GM15510 (cell line): ENCODE measurements around the gene ERG28.

Experiments used
- POLR2A ChIP-seq: IDR thresholded peaks from 3 replicates; pipeline ENCODE4 v1.6.1; 2011; ENCODE audit warnings: borderline replicate concordance; ENCODE audit not compliant: insufficient read length; ENCODE audit errors: extremely low read depth

ERG28 gene

DNA sequence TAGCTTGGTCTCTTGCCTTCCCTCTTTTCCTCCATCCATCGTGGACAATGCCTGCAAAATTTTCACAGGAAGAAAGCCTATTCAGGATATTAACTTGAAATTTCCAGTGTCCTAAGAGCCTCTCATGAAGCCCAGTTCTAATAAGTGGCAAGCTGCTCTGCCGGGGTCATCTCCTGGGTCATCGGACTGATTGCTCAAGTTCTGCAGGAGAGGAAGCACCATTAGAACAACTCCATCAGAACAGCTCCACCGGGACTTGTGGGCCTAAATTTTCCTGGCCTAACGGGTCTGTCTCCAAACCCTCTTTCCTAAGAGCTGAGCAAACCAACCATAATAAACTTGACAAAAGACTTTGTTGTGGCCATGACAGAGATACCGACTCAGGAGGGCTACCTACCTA lies 13.9 kb downstream of the ERG28 start:
- no peak for TF ChIP-seq POLR2A

DNA sequence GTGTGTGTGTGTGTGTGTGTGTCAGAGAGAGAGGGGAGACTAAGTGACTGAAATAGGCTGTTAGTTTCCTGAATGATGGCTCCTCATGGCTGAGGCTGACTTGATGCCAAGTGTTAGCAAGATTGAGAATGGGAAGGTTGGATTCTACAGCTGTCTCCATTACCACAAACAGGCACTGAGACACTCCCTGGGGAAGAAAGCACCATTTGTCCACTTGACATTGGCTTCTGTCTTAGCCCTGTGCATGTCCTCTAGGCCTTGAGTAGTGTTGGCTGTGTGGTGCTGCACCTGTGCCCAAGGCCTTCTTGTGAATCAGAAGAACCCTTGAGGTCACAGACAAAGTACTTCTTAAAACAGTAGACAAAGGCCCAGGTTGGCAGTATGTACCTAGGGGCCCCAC lies 15.6 kb downstream of the ERG28 start:
- no peak for TF ChIP-seq POLR2A

DNA sequence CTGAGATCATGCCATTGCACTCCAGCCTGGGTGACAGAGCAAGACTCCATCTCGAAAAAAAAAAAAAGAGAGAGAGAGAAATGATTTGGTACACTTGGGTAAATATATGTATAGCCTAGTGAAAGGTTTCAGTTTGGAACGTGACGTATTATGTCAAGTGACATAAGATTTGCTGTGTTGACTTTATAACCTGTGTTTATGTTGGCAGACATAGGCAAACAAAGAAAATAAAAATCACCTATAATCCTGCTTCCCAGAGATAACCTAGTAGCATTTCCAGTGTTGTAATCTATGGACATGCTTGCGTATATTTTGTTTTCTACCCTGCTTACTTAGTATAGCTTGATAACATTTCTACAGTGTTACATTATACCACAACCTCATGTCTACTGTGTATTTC lies 16.7 kb downstream of the ERG28 start:
- TF ChIP-seq POLR2A = no peak

DNA sequence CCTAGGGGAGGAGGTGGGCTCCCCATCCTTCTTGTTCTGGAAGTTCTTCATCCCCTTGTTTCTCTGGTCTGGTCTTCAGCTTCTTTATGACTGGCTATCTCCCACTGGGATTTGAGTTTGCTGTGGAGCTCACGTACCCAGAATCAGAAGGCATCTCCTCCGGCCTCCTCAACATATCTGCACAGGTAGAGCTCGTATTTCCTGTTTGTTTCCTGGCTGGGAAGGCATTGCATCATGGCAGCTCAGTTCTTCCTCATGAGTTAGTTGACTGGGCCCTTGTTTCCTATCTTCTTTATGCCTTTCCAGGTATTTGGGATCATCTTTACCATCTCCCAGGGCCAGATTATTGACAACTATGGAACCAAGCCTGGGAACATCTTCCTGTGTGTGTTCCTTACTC lies 19.8 kb downstream of the ERG28 start:
- TF ChIP-seq POLR2A = no peak

DNA sequence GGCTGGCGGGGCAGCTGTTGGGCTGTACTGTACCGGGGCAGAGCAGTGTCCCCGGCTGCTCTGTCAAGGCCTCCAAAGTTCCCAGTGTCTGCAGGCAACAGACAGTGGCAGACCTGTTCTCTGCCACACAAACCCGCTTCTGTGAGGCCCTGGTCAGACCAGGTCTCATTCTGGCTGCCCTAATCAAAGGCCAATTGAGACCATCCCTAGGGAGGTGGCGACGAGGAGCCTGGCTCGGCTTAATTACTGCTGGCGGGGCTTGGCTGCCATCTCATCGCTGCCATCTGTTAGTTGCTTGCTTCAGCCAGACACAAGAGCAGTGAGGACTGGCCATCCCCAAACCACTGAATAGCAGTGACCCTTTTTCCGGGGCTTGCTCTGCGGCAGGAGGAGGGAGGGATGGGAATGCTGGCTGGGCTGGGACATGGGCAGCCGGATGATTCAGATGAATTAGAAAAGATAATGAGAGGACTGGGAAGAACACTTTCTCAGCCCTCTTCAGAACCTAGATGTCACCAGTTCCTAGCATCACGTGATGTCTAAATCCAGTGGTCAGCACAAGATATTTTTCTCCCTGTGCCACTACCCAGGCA lies 24.5 kb downstream of the ERG28 start:
- no peak for TF ChIP-seq POLR2A

DNA sequence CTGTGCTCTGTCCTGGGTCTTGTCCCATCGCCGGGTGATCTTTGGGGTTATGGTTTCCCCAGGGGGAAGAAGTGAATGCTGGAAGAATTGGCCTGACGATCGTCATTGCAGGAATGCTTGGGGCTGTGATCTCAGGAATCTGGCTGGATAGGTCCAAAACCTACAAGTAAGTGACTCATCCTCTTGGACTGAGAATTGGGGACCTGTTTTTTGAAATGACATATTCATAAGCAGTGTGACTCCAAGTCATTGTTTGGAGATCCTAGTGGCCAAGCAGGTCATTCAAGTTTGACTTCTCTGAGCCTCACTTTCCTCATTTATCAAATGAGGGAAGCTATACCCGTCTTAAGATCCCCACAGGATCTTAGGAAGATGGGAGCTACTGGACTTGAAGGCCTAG lies 25.8 kb downstream of the ERG28 start:
- no peak for TF ChIP-seq POLR2A

DNA sequence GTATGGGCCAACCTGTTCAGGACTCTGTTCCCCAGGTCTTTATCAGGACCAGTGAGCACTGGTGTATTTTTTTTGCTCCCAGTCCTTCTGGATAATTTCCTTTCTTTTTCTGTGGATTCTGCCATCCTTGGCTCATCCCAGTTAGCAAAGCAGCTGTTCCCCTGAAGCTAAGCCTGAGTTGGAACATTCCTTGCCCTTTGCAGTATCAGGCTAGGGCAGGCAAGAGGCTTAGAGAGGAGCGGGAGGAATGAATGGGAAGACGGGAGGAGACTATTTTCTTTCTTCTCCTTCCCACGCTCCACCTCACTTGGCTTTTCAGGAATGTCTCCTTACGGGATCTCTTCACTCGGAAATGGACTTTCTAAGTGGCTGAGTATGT lies 29.2 kb downstream of the ERG28 start:
- TF ChIP-seq POLR2A = no peak

DNA sequence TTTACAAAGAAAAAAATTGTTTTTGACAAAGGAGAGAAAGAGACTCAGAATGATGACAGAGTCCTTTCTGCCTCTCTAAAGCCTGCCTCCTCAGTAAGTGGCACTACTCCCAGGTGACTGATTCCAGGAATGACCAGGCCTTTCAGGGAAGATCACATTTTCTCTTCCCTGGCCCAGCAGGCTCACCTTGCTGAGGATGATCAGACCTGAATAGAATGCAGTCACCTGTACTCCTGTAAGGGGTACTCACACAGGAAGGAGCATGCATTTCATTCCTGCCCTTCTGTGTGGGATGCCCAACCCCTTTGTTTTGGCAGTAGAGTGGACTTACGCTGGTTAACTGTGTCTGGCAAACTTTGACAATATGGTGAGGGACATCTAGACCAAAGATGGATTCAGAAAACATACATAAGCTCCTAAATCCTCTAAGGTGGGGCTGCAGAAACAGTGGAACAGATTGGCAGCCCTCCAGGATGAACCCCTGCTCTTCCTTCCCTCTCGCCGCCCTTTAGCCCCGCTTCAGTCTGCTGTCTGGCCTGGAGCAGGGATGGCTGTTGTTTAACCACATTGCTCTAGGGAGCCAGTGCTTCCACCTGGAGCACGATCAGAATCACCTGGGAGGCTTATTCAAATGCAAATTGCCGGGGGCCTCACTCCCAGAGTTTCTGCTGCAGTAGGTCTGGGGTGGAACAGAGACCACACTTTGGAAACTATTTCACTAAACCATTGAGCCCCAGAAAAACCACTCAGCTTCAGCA lies 29.8 kb downstream of the ERG28 start:
- TF ChIP-seq POLR2A = no peak

DNA sequence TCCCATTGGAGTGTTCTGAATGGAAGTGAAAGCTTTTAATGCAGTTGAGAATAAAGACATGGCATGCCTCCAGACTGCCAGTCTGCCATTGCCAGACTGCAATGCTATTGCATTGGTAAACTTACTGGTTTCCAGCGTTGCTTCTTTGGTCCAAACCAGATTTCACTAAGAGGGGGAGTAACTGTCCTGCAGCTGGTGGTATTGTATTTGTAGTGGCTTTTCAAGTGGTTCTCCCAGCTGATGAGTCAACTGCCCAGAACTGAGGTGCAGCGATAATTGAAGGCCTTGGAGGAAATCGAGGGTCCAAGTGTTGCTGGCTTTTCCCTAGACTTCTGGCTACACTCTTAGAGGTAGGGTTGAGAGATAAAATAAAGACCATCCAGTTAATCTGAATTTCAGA lies 31.9 kb downstream of the ERG28 start:
- TF ChIP-seq POLR2A = no peak

DNA sequence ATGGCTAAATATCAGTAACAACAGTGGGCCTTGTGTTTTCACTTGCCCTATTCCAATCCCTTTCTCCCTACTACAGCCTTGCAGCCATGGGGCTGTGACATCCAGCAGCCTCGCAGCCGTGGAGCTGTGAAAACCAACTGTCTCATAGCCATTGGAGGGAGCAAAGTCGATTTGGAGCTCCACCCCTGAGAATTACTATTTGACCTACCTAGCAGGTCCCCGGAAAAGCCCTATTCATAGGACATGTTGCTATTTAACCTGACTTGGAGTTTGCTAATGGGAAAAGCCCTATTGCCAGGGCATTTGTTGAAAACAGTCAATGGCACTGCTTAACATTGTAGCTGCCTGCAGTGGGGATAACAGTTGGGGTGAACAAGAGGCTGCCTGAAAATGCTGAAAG lies 33.3 kb downstream of the ERG28 start:
- TF ChIP-seq POLR2A = no peak

DNA sequence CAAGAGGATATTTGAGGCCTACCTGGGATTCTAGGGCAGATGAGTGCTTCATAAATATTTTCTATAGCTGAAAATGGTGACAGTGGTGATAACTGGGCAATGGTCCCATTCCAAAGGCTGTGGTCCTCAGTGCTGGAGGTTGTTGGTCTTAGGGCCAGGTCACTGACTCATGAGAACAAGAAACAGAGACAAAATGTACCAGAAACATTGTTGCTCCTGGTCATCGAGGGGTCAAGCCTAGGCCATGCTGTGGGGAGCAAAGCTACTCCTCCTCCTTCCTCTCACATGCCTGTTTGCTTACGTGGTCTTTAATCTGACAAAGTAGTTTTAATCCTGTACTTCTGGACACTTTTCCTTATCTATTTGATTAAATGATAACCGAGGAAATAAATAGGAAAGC lies 33.8 kb downstream of the ERG28 start:
- no peak for TF ChIP-seq POLR2A

DNA sequence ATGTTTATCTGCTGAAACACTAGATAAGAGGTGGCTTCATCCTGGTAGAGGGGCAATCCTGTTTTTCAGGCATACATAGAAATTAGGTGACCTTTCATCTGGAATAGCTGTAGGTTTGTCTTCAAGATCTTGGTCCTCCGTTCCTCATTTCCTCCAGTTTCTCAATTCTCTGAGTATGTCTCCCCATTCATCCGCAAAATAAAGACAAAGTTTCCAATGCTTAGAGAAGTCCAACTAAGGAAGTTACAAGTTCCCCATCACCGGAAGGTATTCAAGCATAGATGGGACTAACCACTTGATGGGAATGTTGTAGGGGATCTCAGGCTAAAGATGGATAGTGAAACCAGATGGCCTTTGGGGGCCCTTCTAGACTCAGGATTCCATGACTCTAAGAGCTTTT lies 34.3 kb downstream of the ERG28 start:
- no peak for TF ChIP-seq POLR2A

DNA sequence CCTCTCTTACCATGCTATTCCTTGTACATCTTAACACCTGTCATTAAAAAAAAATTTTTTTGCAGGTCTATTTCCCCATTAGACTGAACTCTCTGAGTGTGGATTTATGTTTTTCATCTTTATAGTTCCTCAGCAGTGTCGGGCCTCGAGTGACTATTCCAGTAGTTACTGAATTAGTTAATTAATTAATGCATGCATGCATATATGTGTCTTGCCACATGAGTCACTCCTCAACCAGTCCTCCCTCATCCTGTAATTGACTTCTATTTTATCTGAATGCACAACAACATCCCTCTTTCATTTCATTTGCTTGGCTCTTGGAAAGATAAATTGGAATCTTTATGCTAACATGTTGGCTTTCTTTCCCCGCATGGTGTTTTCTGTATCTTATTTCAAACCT lies 35.6 kb downstream of the ERG28 start:
- TF ChIP-seq POLR2A = no peak

DNA sequence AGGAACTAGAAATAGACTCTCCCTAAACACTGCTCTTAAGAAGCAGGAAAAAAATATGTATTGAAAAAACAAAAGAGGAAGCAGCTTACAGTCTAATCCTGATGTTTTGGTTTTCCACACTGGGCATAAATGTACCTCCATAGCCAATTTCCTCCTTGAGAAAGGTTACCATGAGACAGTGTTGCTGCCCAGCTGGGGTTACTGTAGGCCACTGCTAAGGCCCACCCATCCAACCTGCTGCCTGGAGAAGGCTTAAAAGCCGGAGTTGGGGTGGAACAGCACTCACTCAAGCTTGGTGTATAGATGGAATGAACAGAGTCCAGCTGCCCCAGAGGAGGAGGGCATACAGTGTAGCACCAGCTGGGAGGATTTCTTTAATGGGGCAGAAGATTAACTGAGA lies 41.1 kb downstream of the ERG28 start:
- TF ChIP-seq POLR2A = no peak

DNA sequence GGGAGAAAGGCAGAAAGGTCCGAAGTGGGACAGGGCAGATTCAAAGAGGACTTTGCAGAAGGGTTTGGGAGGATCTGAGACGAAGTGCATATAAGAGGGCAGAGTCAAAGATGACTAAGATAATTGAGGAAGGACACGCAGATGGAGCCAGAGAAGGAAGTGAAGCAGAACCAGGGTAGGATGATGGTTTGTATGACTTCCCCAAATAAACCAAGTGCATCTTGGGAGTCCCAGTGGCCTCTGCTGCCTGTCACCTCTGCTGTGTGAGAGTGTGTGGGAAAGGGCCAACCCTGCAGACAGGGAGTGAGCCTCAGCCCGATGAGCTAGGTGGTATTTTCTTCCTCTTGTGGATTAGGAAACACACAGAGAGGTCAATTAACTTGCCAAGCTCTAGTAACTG lies 45.5 kb downstream of the ERG28 start:
- TF ChIP-seq POLR2A = no peak

DNA sequence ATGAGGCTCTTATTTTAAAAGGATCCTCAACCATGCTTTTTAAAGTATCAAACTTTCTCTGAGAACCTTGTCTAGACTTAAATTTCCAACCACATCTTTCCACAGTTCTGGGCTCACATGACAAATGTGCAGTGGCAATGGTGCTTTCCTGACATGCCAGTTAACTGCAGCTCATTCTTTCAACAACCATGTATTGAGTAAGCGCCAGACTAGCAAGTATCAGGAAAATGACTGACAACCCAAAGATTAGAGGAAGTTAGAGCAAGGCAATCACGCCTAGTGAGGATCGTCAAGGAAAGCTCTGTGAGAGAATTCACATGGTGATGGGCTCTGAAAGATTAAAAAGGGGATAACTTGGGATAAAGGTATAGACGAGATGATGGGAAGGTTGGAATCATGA lies 46.5 kb downstream of the ERG28 start:
- no peak for TF ChIP-seq POLR2A

DNA sequence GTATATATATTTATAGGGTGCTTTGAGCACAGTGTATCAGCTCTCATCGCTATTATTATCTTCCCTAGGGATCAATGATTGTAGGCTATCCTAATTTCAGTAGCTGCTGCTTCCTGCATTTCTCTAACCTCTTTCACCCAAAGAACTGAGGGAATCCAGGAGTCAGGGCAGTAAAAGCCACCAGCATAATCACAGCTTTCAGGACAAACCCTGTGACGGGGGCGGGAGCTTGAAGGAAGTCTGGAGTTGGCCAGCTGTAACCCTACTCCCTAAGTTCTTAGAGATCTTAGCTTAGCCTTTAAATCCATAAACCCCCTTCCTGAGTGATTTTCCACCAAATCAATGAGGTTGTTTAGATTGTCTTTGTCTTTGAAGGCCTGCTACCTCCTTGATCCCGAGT lies 48.5 kb downstream of the ERG28 start:
- TF ChIP-seq POLR2A = no peak

DNA sequence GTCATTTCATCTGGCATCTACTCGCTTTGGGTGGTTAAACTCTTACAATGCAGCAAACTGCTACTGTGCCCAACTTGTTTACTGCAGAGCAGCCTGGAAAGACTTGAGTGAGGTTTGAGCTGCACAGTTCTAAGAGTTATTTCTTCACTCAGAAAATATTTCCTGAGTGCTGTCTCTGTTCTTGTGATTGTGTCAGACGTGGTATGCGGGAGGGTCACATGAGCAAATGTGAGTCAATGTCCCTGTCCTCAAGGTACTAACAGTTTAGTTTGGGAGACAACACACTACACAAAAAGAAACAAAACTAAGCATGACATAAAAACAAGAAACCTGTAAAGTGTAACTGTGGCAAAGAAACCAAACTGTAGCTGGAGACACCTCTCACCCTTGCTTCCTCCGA lies 49.8 kb downstream of the ERG28 start:
- no peak for TF ChIP-seq POLR2A
